HAP-1 (cell line): ENCODE results near the gene ARHGEF26.

ENCODE experiments used
- DNase-seq, 2 experiments: peaks; one replicate each; pipeline ENCODE4 v3.0.0-alpha.2; 2016 to 2020; ENCODE audit warnings: low spot score in 2 of 2
- H3K27me3 ChIP-seq: fragments of 250-450 bp; sonication (Bioruptor Pico); 2 replicates; pipeline ENCODE4 v1.5.1; 2020; ENCODE audit warnings: low read depth, mild to moderate bottlenecking, moderate library complexity
- H3K36me3 ChIP-seq: fragments of 250-450 bp; sonication (Bioruptor Pico); replicated peaks from 2 replicates; pipeline ENCODE4 v1.5.1; 2020; ENCODE audit warnings: mild to moderate bottlenecking
- H3K4me1 ChIP-seq: fragments of 250-450 bp; sonication (Bioruptor Pico); 2 replicates; pipeline ENCODE4 v1.5.1; 2020; ENCODE audit warnings: mild to moderate bottlenecking
- H3K4me3 ChIP-seq: fragments of 250-450 bp; sonication (Bioruptor Pico); 2 replicates; pipeline ENCODE4 v1.5.1; 2020; ENCODE audit warnings: mild to moderate bottlenecking, moderate library complexity
- H3K9me3 ChIP-seq: fragments of 250-450 bp; sonication (Bioruptor Pico); 2 replicates; pipeline ENCODE4 v1.5.1; 2020; ENCODE audit warnings: mild to moderate bottlenecking, moderate library complexity
- in situ Hi-C: fragments of 300-500 bp; cut with MboI; formaldehyde crosslinking; loops from 3 replicates; pipeline ENCODE4 v1.14.3; 2020; ENCODE audit warnings: low sequenced_read_pairs, inconsistent platforms, mixed read lengths

Gene ARHGEF26

GRCh38 chr3:154220462-154220861 is 99.3 kb downstream of the ARHGEF26 start:
- in situ Hi-C loops = no loop called here
- H3K9me3 ChIP-seq = no peaks in the 10 kb centered on the region
- no peak overlapping the region for H3K4me3 ChIP-seq
- no peaks in the 10 kb centered on the region; the same call in 1 of the 2 replicates for H3K36me3 ChIP-seq
- H3K4me1 ChIP-seq = no peaks in the 10 kb centered on the region
- no peaks in the 10 kb centered on the region for H3K27me3 ChIP-seq
- DNase-seq = no peak

GRCh38 chr3:154223519-154223918 is 102.3 kb downstream of the ARHGEF26 start:
- Histone ChIP-seq H3K4me1 (no peaks in the 10 kb centered on the region), H3K4me3 (no peak overlapping the region), H3K9me3 (no peaks in the 10 kb centered on the region), H3K27me3 (no peaks in the 10 kb centered on the region), H3K36me3 (no peaks in the 10 kb centered on the region; the same call in 1 of the 2 replicates)
- in situ Hi-C loops = no loop called here
- no peak for DNase-seq

- Histone ChIP-seq H3K36me3 (no peaks in the 10 kb centered on the region; the same call in 1 of the 2 replicates), H3K4me1 (no peaks in the 10 kb centered on the region), H3K27me3 (no peaks in the 10 kb centered on the region), H3K4me3 (no peak overlapping the region), H3K9me3 (no peaks in the 10 kb centered on the region)
- in situ Hi-C loops = no loop called here
- DNase-seq = no peak
These were observed 103.2 kb downstream of the ARHGEF26 start for GRCh38 chr3:154224366-154224765.

- Histone ChIP-seq H3K27me3 (no peaks in the 10 kb centered on the region), H3K9me3 (no peaks in the 10 kb centered on the region), H3K4me1 (no peaks in the 10 kb centered on the region), H3K4me3 (no peak overlapping the region), H3K36me3 (no peaks in the 10 kb centered on the region; the same call in 1 of the 2 replicates)
- in situ Hi-C loops = no loop called here
- DNase-seq = no peak
These were observed 103.7 kb downstream of the ARHGEF26 start for GRCh38 chr3:154224866-154225265.

GRCh38 chr3:154225536-154225935 is 104.3 kb downstream of the ARHGEF26 start:
- in situ Hi-C loops = no loop called here
- H3K4me1 ChIP-seq = no peaks in the 10 kb centered on the region
- H3K9me3 ChIP-seq = no peaks in the 10 kb centered on the region
- H3K36me3 ChIP-seq = no peaks in the 10 kb centered on the region
- no peak for DNase-seq
- no peaks in the 10 kb centered on the region for H3K27me3 ChIP-seq
- H3K4me3 ChIP-seq = no peak overlapping the region

GRCh38 chr3:154227531-154227930 is 106.3 kb downstream of the ARHGEF26 start:
- Histone ChIP-seq H3K4me3 (no peak overlapping the region), H3K27me3 (no peaks in the 10 kb centered on the region), H3K4me1 (no peaks in the 10 kb centered on the region), H3K9me3 (no peaks in the 10 kb centered on the region), H3K36me3 (no peaks in the 10 kb centered on the region)
- in situ Hi-C loops = no loop called here
- DNase-seq = no peak

GRCh38 chr3:154228561-154229216 is 107.5 kb downstream of the ARHGEF26 start:
- DNase-seq = no peak
- no peaks in the 10 kb centered on the region for H3K4me1 ChIP-seq
- H3K36me3 ChIP-seq = no peaks in the 10 kb centered on the region
- H3K4me3 ChIP-seq = no peak overlapping the region
- no peaks in the 10 kb centered on the region for H3K9me3 ChIP-seq
- H3K27me3 ChIP-seq = no peaks in the 10 kb centered on the region
- in situ Hi-C loops = no loop called here

- Histone ChIP-seq H3K4me1 (no peaks in the 10 kb centered on the region), H3K9me3 (no peaks in the 10 kb centered on the region), H3K27me3 (no peaks in the 10 kb centered on the region), H3K36me3 (no peaks in the 10 kb centered on the region), H3K4me3 (no peak overlapping the region)
- no peak for DNase-seq
- in situ Hi-C loops = no loop called here
These were observed 108.0 kb downstream of the ARHGEF26 start for GRCh38 chr3:154229217-154229590.

- H3K9me3 ChIP-seq = no peaks in the 10 kb centered on the region
- in situ Hi-C loops = no loop called here
- H3K27me3 ChIP-seq = no peaks in the 10 kb centered on the region
- no peak for DNase-seq
- no peak overlapping the region for H3K4me3 ChIP-seq
- H3K36me3 ChIP-seq = peaks cover 6% of the 10 kb centered on the region
- H3K4me1 ChIP-seq = no peaks in the 10 kb centered on the region
These were observed 114.1 kb downstream of the ARHGEF26 start for GRCh38 chr3:154235330-154235729.

- no peaks in the 10 kb centered on the region for H3K27me3 ChIP-seq
- peaks cover 16% of the 10 kb centered on the region for H3K36me3 ChIP-seq
- DNase-seq = no peak
- H3K4me3 ChIP-seq = no peak overlapping the region
- H3K9me3 ChIP-seq = no peaks in the 10 kb centered on the region
- H3K4me1 ChIP-seq = no peaks in the 10 kb centered on the region
- in situ Hi-C loops = no loop called here
These were observed 115.1 kb downstream of the ARHGEF26 start for GRCh38 chr3:154236331-154236730.

GRCh38 chr3:154240235-154240634 is 119.0 kb downstream of the ARHGEF26 start:
- DNase-seq = no peak
- in situ Hi-C loops = no loop called here
- peaks cover 28% of the 10 kb centered on the region for H3K36me3 ChIP-seq
- H3K27me3 ChIP-seq = no peaks in the 10 kb centered on the region
- H3K4me3 ChIP-seq = no peak overlapping the region
- no peaks in the 10 kb centered on the region for H3K9me3 ChIP-seq
- no peaks in the 10 kb centered on the region for H3K4me1 ChIP-seq

- peaks cover 28% of the 10 kb centered on the region for H3K36me3 ChIP-seq
- H3K27me3 ChIP-seq = no peaks in the 10 kb centered on the region
- H3K4me1 ChIP-seq = no peaks in the 10 kb centered on the region
- in situ Hi-C loops = no loop called here
- H3K9me3 ChIP-seq = no peaks in the 10 kb centered on the region
- DNase-seq = no peak
- H3K4me3 ChIP-seq = no peak overlapping the region
These were observed 120.3 kb downstream of the ARHGEF26 start for GRCh38 chr3:154241496-154241895.

GRCh38 chr3:154242766-154243165 is 121.6 kb downstream of the ARHGEF26 start:
- H3K4me3 ChIP-seq = no peak overlapping the region
- no peaks in the 10 kb centered on the region for H3K9me3 ChIP-seq
- H3K27me3 ChIP-seq = no peaks in the 10 kb centered on the region
- H3K36me3 ChIP-seq = peaks cover 25% of the 10 kb centered on the region
- peaks cover 4% of the 10 kb centered on the region; the same call in 1 of the 2 replicates for H3K4me1 ChIP-seq
- no peak for DNase-seq
- in situ Hi-C loops = no loop called here

- in situ Hi-C loops = no loop called here
- Histone ChIP-seq H3K36me3 (peaks cover 25% of the 10 kb centered on the region), H3K27me3 (no peaks in the 10 kb centered on the region), H3K9me3 (no peaks in the 10 kb centered on the region), H3K4me3 (no peak overlapping the region), H3K4me1 (peaks cover 4% of the 10 kb centered on the region; the same call in 1 of the 2 replicates)
- DNase-seq = no peak
These were observed 122.2 kb downstream of the ARHGEF26 start for GRCh38 chr3:154243353-154243752.

- H3K36me3 ChIP-seq = peaks cover 26% of the 10 kb centered on the region
- DNase-seq = no peak
- in situ Hi-C loops = no loop called here
These were observed 123.5 kb downstream of the ARHGEF26 start for GRCh38 chr3:154244644-154245043.

More at GRCh38 chr3:154244644-154245043, 123.5 kb downstream of the ARHGEF26 start:
- Histone ChIP-seq H3K27me3 (no peaks in the 10 kb centered on the region), H3K4me3 (no peak overlapping the region), H3K4me1 (peaks cover 4% of the 10 kb centered on the region; the same call in 1 of the 2 replicates), H3K9me3 (no peaks in the 10 kb centered on the region)
